ENCODE measurements around the gene SVOPL.

The SVOPL gene

DNA sequence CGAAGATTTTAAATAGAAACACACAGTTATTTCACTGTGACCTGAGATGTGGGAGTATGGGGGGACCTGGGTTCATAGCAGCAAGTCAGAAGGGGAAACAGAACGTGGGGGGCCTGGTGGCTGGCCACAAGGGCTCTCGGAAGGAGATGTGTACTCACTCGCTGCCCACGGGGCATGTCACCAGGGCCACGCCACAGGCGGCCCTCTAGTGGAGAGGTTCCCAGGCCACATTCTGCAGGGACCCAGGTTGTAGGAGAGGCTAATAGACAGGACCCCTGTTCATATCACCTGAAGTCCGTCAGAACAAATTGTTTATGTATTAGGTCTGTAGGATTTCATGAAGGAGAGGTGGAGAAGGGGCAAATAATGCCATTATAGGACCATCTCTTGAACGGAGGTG is 25.1 kb upstream of the SVOPL start:
- no peak overlapping the region for H3K4me3 ChIP-seq (ENCODE audit: low read depth, low read length)
- TF ChIP-seq, protein P1, sequence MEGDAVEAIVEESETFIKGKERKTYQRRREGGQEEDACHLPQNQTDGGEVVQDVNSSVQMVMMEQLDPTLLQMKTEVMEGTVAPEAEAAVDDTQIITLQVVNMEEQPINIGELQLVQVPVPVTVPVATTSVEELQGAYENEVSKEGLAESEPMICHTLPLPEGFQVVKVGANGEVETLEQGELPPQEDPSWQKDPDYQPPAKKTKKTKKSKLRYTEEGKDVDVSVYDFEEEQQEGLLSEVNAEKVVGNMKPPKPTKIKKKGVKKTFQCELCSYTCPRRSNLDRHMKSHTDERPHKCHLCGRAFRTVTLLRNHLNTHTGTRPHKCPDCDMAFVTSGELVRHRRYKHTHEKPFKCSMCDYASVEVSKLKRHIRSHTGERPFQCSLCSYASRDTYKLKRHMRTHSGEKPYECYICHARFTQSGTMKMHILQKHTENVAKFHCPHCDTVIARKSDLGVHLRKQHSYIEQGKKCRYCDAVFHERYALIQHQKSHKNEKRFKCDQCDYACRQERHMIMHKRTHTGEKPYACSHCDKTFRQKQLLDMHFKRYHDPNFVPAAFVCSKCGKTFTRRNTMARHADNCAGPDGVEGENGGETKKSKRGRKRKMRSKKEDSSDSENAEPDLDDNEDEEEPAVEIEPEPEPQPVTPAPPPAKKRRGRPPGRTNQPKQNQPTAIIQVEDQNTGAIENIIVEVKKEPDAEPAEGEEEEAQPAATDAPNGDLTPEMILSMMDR (IDR thresholded peaks at IDR 0.05; ENCODE audit: borderline replicate concordance, insufficient read depth, low read depth, low read length): no peak

DNA sequence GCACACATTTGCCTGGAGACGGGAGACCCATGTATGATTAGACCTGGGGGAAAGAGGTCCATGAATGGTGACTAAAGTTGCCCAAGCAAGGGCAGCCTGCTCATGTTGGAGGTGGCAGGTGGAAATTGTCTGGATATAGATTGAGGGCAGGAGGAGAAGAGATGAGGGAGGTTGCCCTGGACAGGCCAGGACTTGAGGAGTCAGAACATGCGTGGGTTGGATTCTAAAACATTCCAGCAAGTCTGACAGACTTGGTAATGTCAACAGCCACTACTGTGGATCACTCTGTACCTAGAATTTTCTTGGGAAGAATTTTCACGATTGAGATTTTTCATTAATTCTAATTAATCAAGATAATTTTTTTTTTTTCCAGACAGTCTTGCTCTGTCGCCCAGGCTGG is 19.1 kb upstream of the SVOPL start:
- H3K4me3 ChIP-seq (ENCODE audit: low read depth, low read length): no peak overlapping the region
- TF ChIP-seq, protein P1 (IDR thresholded peaks at IDR 0.05; ENCODE audit: borderline replicate concordance, insufficient read depth, low read depth, low read length): no peak

DNA sequence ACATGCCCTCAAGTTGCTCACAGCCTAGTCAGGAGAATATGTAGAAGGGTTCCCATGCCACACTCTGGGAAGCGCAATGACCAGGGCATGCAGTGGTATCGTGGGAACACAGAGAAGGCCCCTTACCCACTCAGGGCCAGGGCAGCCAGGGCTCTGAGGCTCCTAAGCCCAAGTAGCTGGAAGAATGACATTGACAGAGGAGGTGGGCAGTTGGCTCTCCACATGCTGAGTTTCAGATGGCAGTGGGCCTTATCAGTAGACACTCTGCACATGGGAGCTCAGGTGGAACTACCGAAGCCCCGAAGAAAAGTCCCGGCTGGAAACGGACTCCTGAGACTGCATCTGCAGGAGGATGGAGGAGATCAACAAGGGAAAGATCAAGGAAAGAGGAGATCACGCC is 15.7 kb upstream of the SVOPL start:
- TF ChIP-seq, protein P1 (IDR thresholded peaks at IDR 0.05; ENCODE audit: borderline replicate concordance, insufficient read depth, low read depth, low read length): no peak
- no peak overlapping the region for H3K4me3 ChIP-seq (ENCODE audit: low read depth, low read length)

DNA sequence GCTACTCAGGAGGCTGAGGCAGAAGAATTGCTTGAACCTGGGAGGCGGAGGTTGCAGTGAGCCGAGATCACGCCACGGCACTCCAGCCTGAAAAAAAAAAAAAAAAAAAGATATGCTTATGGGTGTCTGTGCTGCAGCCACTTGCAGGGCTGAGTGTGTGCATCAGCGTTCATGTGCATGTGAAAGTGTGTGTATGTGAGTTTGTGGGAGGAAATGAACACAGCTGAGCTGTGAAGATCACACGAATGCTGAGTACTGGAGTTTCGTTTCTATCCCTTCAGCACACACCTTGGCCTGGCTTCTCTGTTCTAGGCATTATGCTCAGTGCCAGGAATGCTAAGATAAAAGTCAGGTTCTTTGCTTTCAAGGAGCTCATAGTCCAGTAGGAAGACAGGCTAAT is 12.0 kb upstream of the SVOPL start:
- no peak overlapping the region for H3K4me3 ChIP-seq (ENCODE audit: low read depth, low read length)
- TF ChIP-seq, protein P1 (IDR thresholded peaks at IDR 0.05; ENCODE audit: borderline replicate concordance, insufficient read depth, low read depth, low read length): no peak

DNA sequence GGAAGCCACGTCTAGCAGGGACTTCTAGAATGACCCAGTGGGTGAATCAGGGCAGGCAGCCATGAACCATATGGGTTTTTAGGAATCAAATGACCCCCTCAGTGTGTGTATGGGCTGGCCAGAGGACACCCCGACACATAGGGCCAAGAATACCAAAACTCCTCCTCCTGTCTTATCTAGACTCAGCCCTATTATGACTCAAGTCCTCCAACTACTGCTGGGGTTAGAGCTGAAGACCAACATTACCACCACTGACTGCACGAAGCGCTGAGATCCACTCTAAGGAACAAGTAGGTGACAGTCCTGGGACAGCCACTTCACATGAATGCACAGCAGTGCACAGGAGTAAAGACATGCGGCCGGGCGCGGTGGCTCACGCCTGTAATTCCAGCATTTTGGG is 11.5 kb upstream of the SVOPL start:
- H3K4me3 ChIP-seq (ENCODE audit: low read depth, low read length): no peak overlapping the region
- TF ChIP-seq, protein P1 (IDR thresholded peaks at IDR 0.05; ENCODE audit: borderline replicate concordance, insufficient read depth, low read depth, low read length): no peak

DNA sequence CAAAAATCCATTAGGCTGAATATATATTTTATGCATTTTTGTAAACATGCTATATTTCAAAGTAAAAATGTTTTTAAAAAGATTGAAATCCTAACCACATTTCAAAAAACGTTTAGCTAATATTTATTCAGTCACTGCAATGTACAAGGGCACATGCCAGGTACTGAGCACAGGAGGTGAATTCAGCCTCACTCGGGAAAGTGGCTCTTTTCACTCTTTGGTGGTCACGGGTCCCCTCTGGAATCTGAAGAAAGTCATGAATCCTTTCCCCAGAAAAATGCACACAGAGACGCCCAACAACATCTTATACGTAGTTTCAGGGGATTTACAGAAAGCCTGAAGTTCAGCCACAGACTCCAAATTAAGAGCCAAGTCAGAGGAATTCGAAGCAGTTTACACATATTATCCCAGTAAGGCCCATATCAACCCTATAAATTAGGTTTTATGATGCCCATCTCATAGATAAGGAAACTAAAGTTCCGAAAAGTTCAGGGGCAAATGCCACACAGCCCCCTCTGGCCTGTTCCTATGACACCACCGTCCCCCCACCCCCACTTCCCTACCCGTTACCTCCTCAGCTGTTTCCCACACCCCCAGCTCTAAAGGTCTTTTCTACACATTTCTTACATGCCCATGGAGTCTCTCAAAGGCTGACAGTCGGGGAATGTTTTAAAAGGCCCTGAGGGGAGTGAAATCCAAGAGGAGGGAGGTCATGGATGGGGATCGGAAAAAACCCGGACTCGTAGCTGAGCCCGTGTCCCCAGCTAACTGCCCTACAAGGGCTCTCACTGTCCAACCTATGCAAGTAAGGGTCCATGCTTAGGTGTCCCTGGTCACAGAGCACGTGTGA is 9.6 kb upstream of the SVOPL start:
- TF ChIP-seq, protein P1 (IDR thresholded peaks at IDR 0.05; ENCODE audit: borderline replicate concordance, insufficient read depth, low read depth, low read length): no peak
- H3K4me3 ChIP-seq (ENCODE audit: low read depth, low read length): no peak overlapping the region

DNA sequence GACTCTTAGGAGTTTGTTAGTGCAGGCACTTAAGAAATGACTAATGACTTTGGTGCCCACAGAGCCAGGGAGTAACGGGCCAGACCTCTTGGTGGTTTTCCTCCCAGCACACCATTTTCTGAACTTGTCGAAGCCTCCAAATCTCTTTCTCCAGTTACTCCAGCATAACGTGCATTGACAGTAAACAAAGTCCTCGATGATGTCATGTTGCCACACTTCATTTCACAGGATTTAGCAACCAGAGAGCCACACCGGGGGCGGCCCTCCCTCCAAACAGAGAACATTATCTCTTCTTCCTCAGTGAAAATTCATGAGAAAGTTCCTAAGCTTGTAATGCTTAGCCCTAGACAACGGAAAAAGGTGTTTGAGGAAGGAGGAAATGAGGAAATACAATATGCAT is 4.0 kb upstream of the SVOPL start:
- TF ChIP-seq, protein P1 (IDR thresholded peaks at IDR 0.05; ENCODE audit: borderline replicate concordance, insufficient read depth, low read depth, low read length): no peak
- H3K4me3 ChIP-seq (ENCODE audit: low read depth, low read length): no peak overlapping the region
